Putamen (tissue), 1 donor: ENCODE measurements around the gene A3GALT2.

Source experiments
- DNase-seq: peaks from one replicate; pipeline ENCODE4 v3.0.0-alpha.2; 2016; ENCODE audit warnings: low spot score

Gene A3GALT2

DNA sequence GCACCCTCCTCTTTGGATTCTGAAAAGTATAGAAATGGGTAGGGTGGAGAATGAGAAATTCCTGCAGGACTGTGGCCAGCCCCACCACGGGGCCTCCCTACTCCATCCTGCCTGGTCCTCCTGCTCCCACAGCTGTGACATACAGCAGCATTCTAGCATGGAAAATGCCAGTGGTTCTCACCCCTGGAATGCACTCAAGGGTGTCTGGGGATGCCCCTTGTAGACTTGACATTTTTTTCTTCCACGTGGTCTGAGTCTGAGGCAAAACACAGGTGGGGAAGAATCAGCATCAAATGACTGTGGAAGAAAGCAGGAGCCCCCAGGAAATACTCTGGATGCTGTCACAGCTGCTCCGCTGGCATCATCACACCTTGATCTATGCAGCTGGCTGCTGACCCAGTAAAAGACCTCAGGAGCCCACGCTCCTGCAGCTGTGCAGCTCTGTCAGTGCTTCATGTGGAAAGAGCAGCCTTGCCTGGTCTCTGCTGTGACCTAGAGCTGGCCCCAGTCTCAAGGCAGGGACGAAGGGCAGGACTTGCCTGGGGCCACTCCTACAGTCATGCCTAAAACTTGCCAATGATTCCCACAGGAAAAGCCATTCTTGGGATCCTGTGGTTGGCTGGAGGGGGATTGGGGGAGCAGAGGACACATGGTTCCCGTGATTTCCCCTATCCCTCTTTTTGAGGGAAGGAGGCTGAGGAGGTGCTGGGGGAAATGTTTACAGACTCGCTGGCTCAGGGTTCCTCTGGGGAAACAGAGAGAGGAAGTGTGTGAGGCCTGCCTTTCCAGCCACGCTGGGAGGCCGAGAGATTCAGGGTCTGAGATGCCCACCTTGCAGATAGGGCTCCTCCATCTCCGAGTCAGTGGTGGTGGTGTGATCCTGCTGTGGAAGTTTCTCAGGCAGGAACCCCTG is 10.8 kb upstream of the A3GALT2 start:
- no peak for DNase-seq

DNA sequence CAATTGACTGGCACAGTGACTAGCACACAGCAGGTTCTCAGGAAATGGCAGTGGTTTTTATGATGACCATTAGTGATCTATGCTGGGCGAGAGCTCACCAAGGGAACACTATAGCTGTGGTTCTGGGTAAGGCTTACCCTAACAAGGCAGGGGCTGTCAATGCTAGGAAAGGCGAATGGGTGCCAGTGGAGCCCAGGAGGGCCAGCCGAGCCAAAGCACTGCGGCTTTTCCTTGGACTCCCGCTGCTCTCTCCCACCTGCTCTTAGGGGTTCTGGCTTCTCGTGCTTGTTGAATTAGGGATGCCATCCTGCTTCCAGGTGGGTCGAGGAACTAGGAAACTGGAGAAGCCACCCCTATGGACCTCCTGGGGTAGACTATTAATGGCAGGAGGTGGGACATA is 10.0 kb upstream of the A3GALT2 start:
- DNase-seq = no peak

DNA sequence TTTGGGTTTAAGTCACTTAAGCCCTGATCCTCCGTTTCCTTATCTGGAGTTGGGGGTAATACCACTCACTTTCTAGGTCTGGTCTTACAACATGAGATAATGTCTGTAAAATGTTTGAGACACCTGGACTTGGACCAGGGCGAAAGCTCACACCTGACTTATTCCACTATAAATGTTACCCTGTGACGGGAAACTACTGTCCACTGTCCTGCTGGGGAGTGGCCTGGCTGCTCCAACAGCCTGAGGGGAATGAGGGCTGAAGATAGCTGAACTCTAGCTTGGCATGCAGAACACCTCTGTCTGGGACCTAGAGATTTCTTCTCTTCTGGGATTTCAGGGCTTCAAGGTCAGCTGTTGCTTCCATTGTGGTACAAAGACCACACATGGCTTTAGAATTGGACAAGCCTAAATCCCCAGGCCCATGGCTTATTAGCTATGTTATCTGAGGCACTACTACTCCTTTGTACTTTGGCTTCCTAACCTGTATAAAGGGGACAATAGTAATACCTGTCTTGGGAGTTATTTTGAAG is 9.5 kb upstream of the A3GALT2 start:
- DNase-seq = no peak

DNA sequence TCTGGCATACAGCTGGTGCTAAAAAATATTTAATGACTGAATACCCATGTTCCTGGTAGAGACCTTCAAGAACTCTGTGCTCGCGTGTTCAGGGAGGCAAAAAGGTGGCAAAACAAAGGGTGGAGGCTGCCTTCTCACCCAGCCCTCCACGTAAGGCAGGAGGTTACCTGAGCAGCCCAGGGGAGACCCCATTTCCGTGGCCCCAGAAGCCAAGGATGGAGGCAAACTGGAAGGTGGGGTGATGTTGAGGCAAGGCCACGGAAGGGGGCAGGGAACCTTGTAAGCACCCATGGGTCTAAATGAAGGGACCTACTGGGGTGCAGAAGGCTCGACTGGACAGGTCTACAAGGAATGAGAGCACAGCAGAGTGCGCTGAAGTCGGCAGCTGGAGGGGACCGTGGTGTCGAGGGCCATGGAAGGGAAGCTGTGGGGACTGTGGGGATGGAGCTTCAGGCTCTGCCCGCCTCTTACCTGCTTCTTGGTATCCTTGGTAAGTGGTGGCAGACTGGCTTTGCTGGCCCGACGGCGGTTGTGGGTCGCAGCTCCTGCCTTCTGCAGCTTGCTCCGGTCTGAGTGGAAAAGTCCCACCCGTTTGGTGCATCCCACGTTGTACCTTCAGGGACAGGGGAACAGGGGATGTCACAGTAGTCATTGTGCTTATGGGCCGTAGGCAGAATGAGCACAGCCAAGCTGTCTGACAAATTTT is 8.9 kb upstream of the A3GALT2 start:
- DNase-seq = no peak

DNA sequence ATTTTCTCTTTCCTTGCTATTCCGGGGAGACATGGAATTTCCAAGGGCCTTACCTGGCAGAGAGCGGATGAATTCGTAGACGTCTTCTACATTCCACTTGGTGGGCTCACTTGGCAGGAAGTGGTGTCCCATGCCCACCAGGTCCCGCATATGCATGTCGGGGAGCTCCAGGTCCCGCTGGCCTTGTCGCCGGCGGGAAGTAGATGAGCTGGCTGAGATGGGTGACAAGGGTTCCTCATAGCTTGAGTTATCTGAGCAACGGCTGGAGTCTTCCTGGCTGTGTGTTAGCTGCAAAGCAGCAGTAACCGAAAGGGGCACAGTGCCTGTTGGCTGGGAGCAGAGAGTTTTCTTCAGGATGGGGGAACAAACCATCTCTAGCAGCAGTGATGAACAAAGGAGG is 7.9 kb upstream of the A3GALT2 start:
- DNase-seq = no peak

DNA sequence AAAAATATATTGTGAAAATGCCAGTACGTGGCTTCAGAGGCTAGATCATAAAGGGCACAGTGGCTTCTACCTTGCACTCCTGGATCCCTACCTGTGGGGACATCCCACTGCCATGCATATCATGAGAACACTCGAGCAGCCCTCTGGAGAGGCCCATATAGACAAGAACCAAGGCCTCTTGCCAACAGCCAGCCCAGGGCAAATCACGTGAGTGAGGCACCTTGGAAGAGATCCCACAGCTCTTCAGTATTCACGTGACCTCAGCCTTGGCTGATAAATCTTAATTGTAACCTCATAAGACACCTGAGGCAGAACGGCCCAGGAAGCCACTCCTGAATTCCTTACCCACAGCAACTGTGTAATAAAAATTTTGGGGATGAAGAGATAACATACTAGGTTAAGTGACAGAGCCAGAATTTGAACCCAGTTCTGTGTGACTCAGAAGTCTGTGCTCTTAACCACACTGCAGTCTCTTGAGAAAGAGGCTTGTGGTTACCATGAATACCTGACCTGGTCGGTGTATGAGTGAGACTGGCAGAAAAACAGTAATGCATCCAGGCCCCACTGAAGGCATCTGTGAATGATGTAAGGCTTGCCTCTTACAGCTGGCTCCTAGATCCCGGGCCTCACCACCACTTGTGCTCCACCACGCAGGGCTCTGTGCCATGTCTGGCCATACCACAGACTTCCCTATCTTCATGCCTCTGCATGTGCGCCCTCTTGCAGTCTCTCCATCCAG is 6.9 kb upstream of the A3GALT2 start:
- no peak for DNase-seq

DNA sequence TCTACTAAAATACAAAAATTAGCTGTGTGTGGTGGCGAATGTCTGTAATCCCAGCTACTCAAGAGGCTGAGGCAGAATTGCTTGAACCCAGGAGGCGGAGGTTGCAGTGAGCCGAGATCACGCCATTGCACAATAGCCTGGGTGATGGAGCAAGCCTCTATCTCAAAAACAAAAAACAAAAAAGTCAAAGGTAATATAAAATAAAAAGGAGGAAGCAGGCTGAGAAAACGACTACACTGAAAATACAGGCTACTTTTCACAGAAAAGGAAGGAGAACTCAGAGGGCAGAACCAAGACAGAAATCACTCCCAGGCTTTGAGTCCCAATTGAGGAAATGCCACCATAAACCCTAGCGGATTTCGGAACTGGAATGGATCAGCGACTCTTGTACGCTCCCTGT is 5.9 kb upstream of the A3GALT2 start:
- no peak for DNase-seq

DNA sequence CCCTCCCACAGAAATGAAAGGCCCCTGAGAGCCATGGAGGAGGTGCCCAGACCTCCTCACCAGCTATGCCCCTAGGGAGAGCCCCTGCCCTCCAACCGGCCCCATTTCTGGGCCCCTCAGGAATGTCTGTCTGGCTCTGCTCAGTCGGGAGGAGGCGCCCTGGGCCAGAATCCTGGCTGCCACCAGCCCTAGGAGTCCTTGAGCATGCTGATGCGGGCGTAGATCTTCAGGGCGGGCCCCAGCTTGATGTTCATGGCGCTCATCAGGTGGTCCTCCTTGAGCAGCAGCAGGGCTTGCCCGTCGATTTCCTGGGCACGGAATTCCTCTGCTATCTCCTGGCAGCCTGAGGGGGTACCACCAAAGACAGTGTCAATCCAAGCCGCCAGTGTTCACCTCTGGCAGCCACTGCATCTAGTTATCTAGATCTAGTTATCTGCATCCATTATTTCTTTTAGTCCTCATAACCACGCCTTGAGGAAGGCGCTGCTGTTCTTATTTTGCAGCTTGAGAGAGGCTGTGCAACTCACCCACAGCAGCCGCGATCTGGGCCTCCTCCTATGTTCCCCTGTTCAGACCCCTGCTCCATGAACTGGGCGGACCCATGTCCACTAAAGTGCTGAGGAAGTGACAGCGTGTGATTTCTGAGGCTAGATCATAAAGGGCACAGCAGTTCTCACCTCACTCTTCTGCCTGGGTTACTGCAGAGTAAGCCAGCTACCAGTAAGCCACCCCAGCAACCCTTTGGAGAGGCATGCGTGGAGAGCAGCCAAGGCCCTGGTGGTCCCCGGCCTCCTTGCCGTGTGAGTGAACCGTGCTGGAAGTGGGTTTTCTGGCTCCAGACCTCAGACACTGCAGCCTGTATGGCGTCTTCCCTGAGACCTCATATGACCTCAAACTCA is 4.0 kb upstream of the A3GALT2 start:
- DNase-seq = no peak

DNA sequence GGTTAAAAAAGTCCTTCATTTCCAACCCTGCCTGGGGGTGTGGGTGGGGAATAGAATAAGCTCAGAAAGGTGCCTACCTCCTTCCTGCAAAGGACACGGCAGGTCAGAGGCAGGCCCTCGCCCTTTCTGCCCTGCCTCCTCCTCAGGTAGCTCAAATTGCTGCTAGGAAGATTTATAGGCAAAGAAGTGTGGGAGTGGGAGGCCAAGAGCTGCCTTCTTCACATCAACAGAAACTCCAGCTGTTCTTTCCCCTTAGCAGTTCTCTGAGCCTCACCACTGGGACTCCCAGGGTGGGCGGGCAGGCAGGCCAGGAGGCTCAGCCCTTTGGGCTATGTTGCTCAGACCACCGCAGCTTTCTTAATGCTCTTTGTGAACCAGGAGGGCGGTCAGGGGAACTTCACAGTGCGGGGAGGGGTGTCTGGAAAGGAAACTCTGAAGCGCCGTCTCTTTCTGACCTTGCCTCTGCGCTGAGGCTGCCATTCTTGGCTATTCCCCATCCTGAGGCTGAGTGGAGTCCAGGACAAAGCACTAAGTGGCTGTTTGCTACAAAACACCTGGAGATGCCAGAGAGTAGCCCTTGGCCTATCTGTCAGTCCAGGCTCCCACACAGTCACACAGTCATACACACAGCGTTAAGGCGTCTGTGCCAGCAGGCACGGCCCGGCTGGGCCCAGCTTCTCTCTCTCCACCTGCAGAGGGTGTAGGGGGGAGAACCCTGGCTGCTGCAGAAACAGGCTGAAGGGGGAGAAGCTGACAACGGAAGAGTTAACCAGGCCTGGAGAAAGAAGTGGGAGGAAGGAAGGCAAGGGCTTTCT is 3.0 kb upstream of the A3GALT2 start:
- DNase-seq = no peak

DNA sequence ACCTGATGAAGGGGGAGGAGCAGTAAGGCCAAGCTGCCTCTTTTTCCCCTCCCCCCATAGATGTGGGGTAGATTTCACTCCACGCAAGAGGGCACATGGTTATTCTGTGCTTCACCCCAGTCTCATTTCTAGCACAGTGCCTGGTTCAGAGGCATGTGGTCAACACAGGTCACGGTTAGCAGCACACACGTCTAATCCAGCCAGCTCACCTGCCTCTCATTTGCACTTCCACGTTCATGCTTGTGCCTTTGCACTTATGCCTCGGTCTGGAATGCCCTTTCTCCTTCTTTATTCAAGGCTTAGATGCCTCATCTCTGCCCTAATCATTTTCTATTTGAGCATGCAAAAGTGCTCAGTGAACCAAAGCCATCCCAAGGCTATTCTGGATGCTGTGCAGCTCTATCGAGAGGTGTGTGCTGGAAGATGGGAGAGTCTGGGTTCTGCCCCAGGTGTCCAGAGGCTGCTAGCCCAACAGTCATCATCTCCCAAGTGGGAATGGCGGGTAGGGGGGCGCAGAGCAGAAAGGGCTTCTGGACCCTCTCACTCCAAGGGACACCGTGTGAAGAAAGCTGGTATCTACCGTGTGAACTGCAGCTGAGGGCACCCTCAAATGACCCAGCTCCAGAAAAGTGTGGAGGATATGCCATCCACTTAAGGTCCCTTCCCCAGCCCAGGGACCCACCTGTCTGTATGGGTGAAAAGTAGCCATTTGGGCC is 2.1 kb upstream of the A3GALT2 start:
- DNase-seq = no peak

DNA sequence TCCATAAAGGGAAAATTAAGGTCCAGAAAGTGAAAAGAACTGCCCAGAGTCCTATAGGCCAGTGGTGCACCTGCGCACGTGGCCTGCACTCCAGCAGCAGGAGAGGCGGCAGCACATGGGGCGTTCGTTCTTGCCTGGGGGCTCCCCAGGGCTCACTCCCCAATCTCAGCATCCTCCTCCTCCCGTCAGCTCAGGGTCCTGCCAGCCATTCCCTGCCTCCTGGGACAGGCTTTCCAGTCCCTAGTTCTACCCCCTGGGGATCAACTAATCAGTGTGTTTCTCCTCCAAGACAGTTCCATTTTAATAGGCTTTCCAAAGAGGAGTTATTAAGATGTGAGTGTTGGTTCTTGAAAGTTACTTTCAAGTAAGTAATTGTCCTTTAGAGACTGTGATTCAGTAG is 1.2 kb upstream of the A3GALT2 start:
- DNase-seq = no peak

DNA sequence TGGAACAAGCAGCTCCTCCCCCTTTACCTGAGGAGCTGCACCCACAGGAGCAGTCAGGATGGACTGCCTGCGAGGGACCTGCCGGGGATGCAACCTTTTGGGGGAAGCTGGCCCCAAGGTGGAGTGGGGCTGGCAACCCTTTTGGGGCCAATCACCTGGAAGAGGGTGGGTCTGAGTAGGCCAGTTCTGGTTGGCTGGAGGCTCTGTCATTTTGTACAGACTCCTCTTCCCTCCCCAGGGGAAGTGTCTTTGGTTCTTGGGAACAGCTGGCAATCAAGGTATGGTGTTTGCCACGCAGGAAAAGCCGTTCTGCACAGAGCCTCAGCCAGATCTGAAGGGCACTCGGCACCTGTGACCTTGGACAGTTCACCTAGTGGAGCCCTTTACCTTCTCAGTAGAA is 280 bp upstream of the A3GALT2 start:
- DNase-seq = no peak

DNA sequence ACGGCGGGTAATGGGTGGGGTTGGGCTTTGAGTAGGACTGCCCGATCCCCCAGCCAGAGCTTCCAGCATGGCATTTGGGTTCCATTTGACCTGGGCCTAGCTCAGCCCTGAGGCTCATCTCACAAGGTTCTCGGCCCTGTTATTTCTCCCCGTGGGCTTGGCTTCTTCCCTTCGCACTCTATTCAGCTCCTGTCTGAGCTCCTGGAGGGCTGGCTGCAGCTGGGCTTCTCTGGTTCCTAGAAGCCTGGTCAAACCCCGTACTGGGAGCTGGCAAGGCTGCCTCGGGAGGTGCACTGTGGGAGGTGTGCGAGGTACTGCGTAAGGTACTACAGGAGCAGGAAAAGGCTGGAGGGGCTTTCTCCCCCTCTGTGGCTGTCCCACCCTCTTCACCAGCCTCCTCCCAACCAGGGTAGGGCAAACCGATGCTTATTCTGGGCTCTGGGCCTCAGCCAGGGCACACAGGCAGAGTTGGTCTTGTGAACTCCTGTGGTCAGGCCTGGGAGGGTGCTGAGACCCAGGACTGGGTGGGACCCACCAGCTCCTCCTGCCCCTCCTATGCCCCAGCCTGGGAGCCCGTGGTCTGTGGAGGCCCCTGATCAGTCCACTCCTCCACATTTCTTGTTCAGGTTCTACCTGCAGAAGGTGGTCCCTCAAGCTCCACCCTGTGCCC is 814 bp downstream of the A3GALT2 start:
- no peak for DNase-seq

DNA sequence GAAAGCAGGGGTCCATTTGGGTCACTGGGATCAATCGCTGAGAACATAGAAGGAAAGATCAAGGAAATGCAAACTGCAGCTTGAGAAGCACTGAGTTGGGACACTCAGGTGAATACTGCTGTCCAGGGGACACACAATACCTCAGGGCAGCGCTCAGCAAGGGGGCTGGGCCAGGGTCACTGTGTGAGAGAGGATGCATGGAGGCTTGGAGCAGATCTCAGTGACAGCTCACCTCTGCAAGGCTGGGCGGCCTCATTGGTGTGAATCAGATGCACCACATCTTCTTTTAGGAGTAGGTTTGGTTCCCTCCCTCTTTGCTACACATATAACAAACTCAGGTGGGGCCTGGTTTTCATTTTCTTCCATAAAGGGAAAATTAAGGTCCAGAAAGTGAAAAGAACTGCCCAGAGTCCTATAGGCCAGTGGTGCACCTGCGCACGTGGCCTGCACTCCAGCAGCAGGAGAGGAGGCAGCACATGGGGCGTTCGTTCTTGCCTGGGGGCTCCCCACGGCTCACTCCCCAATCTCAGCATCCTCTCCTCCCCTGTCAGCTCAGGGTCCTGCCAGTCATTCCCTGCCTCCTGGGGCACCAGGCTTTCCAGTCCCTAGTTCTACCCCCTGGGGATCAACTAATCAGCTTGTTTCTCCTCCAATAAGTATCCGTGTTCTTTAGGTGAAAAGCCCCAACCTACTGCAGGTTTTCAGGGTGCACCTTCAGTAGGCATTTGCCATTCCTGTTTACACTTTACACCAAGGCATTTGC is 1.5 kb downstream of the A3GALT2 start:
- DNase-seq = no peak

DNA sequence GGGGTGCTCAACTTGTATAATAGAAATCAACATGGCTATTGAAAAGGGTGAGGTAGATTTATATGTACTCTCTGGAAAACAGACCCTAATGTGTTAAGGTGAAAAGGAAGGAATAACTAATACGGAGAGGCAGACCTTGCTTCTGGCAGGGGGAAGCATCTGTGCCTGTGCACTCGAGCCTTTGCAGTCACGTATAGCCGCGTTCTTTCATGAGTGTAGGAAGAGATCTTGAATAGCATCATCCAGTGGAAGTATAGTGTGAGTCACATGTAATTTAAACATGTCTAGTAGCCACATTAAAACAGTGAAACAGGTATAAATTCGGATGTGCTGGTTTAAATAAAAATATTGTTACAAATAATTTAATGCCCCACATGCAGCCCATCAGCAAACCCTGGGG is 3.0 kb downstream of the A3GALT2 start:
- no peak for DNase-seq

DNA sequence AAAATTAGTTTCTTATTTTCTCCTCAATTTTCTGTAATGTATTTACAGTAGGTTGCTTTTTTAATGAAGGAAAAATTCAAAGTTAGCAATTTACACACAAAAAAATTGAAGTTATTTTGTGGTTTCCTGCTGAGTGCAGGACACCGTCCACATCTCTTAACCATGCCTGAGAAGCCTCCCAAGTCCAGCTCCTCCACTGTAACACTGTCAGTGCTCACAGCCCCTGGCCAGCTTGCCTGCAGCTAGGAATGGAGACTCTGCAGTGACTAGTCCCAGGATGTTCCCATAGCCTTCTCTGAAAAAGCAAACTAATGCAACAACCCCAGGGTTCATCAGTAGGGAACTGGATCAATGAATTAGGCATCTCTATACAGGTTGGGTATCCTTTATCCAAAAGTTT is 3.5 kb downstream of the A3GALT2 start:
- DNase-seq = no peak

DNA sequence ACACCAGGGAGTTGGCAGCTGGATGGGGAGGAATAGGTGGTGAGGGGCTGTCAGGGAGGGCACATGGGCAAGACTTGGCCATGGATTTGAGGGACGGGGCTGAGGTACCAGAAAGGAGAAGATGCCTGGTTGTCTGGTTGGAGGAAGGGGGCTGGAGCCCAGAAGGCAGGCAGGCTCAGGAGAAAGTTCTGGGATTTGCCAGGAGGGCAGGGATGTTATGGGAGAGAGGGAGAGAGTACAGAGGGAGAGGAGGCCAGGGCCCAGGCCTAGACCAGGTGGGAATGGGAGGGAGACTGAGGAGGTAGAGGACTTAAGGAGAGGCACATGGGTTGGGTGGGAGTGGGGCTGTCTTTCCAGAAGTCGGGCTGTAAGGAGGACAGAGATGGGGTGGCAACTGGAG is 4.3 kb downstream of the A3GALT2 start:
- no peak for DNase-seq

DNA sequence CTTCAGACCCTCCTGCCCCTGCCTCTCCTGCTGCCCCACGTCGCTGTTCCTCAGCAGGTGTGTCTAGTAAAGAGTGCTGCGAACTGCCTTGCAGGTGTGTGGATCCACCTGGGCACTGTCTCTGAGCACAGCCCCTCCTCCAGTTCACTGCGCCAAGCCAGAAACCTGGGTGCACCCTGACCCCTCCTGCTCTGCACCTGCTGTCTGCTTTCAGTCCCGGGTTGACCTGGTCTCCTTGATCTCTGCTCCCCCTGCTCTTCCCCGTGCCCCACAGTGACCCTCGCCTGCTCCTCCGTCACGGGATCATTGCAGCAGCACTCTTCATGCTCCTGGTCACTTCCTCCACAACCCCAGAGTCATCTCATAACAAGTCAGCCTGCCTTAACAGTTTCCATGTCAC is 6.5 kb downstream of the A3GALT2 start:
- DNase-seq = no peak

DNA sequence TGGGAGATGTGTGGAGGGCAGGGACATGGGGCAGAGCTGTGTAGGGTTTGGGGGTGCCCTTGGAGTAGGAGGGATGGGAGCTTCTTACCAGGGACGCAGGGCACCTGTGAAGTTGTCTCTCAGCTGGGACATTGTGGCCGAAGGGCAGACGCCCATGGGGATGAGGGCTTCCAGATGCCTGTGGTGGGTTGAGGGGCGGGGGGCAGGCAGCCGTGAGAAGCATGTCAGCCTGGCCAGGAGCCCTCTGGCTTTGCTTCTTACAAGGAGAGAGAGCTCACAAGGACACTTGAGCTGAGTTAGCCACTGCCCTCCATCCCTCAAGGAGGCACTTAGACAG is 8.5 kb downstream of the A3GALT2 start:
- no peak for DNase-seq
